Breast epithelium (tissue), 3 donors: ENCODE measurements around the gene SPOCK1.

Source experiments
- CTCF ChIP-seq, 3 donors: fragments of 450-650 bp; IDR thresholded peaks; one replicate each; pipeline ENCODE4 v1.5.1; 2016 to 2017; ENCODE audit warnings: antibody characterized with exemption in 3 of 3, mild to moderate bottlenecking in 3 of 3, moderate library complexity in 3 of 3
- POLR2A ChIP-seq: fragments of 450-650 bp; IDR thresholded peaks from one replicate; pipeline ENCODE4 v1.6.1; 2016; ENCODE audit warnings: antibody characterized with exemption, mild to moderate bottlenecking, moderate library complexity
- POLR2AphosphoS5 ChIP-seq, 3 donors: sonication (generic); formaldehyde crosslinking; IDR thresholded peaks; one replicate each; pipeline ENCODE4 v1.6.1; 2017; ENCODE audit warnings: antibody characterized with exemption in 3 of 3

- TF ChIP-seq CTCF (IDR thresholded peaks at IDR 0.05), result no peak
- TF ChIP-seq POLR2A, result no peak
- no peak for TF ChIP-seq POLR2AphosphoS5 (IDR thresholded peaks at IDR 0.05)
Observed at GRCh38 chr5:137503456-137503855, 4.3 kb upstream of the SPOCK1 start.
